HPDE6-E6E7 (cell line): ENCODE data around the gene ANO2.

Experiments
- DNase-seq: peaks from one replicate; pipeline ENCODE4 v3.0.0; 2011; ENCODE audit warnings: missing footprints; ENCODE audit errors: extremely low spot score

The ANO2 gene

DNA sequence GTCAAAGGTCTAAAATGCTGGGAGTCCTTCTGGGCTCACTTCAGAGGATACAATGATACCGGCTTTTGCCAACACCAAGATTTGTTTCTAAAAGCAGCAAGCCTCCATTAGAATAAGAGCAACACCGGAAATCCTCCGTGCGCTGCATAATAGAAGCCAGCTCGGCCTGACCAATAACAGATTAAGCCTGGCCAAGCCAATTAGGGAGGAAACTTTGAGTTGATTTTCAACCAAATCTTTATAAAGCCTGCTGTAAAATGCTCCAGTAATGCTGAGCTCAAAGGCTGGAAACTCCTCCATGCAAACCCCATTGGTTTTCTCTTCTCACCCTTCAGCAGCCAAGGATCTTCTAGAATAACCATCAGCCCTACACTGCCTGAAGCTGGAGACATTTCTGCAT is 363.0 kb downstream of the ANO2 start:
- no peak for DNase-seq

DNA sequence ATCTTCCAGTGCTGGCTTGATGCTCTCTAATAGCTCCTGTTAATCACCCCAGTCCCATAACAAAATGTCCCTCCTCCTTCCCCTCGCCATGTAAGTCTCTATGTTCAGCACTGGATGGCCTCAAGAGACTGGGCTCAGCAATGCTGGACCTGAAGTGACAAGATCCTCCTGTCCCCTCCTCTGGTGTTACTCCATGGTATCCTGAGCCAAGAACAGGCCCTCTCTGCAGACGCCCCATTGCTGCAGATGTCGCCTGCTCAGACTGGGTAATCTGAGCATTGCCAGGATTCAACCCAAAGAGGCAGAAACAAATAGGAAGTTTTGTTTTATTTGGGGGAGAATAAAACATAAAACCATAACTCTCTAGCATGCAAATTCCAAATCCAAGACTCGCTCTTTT is 363.4 kb downstream of the ANO2 start:
- DNase-seq = no peak

DNA sequence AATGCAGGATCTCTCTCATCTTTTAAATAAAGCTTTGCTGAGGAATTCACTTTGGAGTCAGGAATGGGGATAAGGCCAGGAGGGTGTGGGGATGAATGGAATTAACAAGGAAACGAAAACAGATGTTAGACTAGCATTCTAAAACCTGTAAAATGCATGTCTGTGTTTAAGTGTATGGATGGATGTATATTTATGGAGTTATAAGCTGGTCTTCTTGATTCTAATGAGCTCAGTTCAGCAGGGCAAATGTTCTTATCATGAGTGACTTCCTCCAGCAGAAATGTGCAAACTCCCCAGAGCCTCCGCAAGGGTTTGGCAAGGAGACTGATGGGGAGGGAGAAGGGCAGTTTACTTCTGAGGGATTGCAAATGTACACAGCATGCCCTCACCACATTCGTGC is 364.0 kb downstream of the ANO2 start:
- DNase-seq = no peak

DNA sequence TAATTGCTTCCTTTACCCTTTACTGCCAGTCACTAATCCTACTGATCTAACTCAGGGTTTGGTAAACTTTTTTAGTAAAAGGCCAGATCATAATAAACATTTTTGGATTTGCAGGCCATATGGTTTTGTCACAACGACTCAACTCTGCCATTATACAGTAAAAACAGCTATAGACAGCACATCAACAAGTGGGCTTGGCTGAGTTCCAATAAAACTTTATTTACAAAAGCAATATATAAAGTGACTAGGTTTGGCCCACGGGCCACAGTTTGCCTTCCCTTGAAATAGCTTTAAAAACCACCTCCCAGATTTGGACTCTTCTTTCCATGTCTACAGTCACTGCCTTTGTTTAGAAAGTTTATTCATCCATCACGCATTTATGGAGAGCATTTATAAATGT is 366.3 kb downstream of the ANO2 start:
- no peak for DNase-seq

DNA sequence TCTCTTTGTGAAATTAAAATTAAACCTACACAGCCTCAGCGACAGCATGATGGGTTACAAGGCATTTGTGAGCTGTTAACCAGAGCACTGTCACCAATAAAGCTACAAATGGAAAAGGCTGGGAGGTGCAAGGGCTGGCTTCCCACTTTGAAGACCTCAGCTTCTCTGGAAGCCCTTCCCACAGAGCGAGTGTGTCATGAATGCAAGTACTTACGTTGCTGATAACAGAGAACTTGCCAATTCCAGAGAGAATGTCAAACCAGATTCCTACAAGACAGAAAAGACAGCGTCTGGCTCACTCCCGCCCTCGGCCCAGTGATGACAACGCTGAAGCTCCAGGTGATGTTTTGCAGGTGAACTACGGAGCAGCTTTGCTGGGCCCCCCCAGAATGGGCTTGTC is 367.3 kb downstream of the ANO2 start:
- no peak for DNase-seq

DNA sequence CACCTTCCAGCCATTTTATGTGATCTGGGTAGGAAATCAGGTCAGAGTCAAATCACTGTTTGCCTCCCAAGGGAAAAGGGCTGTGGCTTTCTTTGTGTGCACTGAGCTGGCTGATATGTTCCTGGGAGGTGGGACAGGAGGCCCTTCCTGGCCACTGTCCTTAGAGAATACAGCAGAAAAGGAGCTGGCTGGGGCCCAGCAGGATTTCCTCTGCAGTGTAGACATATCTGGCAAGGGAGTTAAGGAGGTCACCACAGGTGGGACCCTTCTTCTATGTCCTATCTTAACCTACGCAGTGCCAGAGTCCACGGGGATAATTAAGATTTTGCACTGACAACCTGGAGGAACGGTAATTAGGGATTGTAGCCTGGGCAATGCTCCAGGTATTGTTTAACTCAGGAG is 367.8 kb downstream of the ANO2 start:
- DNase-seq = no peak

DNA sequence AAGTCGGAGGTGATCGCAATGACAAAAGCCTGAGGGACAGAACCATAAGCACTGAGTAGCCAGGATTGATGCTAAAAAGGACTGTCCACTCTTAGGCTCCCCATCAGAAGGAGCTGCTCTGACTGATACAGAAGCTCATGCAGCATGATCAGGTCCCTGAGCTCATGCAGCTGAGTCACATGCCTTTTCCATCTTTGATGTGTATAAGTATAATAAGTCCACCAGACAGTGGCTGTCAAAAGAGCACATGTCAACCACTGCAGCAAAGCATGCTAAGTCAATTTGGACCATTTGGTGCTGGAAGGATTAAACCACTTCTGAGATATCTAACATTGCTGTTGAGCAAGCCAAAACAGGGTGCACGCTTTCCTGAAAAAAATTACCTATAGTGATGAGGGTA is 369.1 kb downstream of the ANO2 start:
- no peak for DNase-seq

DNA sequence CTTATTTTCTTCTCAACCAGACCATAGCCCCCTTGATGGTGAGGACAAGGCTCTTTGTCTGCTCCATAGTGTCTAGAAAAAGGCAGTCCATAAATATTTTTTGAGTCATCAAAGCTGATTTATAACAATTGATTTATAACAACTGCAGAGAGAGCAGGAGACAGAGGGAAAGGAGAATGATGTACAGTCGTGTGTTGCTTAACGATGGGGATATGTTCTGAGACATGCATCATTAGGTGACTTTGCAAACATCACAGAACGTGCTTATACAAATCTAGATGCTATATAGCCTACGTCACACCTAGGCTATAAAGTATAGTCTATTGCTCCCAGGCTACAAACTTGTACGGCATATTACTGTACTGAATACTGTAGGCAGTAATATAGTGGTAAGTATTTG is 369.8 kb downstream of the ANO2 start:
- no peak for DNase-seq

DNA sequence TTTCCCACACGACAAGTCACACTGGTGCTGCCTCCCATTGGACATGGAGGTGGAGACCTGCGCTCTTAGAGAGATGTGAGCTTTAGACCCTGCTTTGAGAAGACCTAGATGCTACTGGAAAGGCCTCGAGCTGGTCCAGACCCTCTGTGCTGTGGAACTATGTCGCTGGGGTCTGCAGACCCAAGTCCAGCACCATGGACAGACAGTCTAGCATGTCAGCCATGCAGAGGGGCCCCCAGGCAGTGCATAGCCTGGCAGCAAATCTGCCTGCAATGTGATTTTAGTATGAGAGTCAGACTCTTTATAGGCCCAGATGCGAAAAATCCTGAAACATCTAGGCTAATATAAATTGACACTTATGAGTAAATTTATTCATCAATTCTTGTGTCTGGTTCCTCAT is 371.7 kb downstream of the ANO2 start:
- no peak for DNase-seq

DNA sequence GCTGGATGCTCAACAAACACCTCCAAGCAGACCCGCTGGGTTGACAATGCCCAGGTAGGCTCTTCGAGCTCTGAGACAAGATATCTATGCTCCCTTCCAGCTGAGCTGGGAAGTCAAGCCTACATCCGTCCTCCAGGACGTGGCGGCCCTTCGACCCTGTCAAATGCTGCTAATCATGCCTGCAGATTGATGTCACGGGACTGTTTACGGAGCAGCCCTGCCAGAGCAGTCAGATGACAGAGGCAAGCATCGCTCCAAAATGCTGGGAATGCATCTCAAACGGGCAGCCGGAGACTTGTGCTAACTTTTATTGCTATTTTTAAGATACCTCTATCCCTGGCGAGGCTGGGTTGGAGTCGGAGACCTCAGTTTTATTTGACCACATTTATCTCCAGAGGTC is 373.9 kb downstream of the ANO2 start:
- no peak for DNase-seq

DNA sequence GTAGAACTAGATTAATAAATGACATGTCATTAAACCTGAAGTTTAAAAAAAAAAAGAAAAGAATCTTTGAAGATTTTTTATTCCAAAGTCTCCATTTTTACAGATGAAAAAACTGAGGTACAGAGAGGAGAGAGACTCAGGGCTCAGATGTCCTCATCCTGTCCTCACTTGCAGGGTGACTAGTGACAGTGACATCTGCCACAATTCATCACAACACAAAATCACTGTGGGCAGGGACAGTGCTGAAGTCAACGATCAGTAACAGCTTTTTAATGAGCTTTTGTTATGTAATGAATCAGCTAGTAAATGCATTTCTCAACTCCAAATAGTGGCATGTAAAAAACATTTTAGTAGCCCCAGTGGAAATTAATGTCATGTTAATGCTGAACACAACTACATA is 374.6 kb downstream of the ANO2 start:
- no peak for DNase-seq

DNA sequence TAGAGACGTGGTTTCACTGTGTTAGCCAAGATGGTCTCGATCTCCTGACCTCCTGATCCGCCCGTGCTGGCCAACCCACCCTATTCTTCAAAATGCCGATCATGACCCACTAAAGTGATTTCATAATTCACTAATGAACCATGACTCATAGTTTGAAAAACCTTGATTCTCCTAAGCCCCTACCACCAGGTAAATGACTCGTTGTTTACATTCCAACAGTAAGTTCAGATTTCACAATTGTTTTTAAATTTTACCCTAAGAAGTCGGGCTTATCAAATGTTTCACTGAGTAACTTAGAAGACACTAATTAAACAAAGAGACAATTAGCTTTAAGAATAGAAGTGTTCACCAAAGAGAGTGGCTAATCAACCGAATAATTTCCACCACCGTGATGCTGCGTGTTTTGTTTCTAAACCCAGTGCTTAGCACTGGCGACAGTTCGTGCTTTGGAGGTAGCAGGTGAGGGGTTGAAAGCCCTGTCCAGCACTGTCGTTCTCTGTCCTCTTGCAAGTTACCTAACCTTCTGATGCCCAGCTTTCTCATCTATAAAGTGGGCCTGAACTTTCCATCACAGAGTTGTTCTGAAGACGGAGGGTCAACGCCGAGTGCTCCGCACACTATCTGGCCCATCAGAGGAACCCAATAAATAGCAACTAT is 376.6 kb downstream of the ANO2 start:
- no peak for DNase-seq

DNA sequence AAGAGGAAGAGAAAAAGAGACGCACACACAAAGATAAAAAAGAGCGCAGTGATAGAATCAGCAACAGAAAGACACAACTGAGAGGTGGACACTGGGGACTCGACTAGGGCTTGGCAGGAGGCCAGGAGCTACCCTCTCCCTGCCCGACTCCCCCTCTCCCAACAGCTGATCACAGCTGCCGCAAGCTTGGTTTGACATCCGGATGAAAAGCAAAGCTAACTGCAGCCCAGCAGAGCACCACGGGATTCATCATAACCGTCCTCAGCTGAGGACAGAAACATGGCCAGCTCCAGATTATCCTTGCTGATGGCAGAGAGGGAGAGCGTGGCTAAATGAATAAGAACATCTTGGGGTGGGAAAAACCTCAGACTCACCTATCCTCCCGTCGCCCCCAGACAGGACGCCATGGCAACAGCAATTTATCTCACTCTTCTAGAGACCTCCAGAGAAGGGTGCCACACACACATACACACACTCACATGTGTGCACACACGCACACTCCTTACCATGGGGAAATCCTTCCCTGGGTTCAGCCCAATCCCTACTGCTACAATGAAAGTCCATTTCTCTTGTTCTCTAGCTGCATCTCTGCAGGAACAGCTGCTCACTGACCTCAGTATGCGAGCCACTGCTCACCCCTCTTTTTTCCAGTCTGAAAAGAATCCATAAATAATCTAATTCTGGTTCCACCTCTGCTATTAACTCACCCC is 377.9 kb downstream of the ANO2 start:
- DNase-seq = no peak

DNA sequence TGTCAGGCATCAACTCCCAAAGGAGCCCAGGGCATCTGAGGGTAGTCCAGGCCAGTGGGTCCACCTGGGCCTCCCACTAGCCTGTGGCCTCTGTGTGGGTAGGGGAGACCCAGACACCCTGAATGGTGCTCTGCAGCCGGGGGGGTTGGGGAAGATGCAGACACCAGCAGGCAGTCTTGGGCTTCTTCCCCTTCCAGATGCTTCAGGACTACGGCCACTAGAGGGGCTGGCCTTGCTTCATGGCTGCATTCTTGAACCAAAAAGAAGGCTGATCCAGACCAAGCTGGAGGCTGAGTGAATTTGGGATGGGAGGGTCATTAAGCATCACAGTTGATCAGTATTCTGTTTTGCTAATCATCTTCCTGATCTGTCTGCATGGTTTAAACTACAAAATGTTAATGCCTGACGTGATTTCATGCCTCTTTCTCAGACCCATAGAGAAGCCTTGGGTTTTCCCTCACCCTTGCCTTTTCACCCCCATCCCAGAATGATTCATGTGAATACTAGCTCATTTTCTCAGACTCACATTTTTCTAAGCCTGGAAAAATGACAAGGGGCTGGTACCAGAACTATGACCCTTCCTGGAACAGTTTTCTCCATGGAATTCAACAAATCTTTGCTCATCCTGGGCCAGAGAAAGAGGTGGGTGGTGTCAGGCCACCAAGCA is 379.0 kb downstream of the ANO2 start:
- no peak for DNase-seq

DNA sequence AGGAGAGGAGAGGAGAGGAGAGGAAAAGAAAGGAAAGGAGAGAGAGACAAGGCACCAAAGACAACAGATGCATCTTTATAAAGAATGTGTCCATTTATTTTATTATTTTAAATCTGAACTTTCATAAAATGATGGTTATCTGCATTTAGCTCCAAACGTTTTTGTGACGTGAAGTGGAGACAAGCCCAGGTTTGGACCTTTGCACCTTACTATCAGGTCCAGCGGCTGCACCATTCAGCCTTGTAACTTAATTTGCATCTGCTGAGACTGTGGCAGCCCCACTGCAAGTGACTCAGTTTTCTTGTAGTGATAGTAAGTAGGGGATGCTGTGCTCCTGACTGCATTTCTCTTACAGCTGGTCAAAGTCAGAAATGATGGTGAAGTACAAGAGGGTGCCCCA is 382.5 kb downstream of the ANO2 start:
- DNase-seq = no peak

DNA sequence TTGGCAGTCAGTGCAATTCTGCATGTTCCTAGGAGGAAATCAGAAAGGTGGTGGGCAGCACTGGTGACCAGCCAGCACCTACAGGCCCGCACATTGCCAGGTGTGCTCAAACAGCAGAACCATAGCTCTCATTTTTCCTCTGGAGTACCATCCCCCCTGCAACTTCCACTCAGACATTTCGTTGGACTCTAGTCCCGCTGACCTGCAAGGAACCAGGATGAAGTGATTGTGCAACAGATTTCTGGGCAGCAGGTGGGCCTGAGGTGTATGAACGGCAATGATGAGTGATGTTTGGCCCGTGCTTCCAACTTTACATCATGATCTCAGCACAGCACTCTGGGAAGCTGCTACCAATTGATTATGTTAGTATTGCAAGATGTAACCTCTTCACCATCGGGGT is 383.2 kb downstream of the ANO2 start:
- no peak for DNase-seq

DNA sequence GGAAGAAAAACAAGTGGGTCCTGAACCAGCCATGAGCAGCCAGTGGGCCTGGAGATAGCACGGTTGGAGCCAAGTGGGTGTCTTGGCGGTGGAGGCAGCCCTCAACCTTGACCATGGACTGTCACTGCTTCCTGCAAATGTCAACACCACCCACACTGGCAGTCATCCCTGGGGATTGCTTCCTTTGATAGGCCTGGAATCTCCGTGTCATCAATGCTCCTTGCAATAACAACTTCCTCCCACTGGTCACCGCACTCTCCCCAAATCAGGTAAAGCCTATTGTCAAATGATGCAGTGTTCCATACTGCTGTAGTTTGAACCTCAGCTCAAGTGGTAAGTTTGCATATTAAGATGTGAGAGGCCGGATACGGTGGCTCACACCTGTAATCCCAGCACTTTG is 384.0 kb downstream of the ANO2 start:
- no peak for DNase-seq

DNA sequence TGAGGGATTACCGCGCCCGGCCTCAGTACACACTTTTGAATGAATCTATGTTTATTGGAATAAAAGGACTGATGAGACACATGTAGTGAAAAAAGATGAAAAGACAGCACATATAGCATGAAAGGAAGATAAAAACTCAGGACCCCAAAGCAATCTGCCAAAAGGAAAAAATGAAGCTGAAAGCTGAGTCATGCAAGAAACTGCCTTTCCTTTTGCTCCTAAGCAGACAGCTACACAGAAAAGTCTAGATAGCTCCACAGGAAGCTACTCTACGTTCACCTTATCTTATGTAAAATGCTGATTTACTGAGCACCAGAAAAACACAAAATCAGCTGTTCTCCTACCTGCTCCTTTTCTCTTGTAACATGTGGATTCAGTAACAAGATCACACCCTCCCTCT is 384.8 kb downstream of the ANO2 start:
- no peak for DNase-seq

DNA sequence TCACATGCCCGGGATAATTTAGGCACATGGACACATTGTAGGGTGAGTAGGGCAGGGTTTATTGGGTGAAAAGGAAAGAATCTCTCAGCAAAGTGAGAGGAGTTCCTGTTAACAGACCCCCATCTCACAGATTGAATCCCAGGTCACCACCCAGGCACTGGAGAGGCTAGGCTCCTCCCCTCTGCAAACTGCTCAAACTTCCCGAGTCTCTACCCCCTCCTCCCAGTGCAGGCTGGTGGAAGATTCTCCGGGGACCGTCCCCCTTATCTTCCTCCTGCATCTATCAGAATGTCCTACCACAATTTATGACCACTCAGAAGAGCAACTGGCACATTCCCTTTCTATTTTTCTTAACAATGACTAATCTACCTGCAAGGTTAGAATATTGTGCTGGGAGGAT is 387.2 kb downstream of the ANO2 start:
- DNase-seq = no peak

DNA sequence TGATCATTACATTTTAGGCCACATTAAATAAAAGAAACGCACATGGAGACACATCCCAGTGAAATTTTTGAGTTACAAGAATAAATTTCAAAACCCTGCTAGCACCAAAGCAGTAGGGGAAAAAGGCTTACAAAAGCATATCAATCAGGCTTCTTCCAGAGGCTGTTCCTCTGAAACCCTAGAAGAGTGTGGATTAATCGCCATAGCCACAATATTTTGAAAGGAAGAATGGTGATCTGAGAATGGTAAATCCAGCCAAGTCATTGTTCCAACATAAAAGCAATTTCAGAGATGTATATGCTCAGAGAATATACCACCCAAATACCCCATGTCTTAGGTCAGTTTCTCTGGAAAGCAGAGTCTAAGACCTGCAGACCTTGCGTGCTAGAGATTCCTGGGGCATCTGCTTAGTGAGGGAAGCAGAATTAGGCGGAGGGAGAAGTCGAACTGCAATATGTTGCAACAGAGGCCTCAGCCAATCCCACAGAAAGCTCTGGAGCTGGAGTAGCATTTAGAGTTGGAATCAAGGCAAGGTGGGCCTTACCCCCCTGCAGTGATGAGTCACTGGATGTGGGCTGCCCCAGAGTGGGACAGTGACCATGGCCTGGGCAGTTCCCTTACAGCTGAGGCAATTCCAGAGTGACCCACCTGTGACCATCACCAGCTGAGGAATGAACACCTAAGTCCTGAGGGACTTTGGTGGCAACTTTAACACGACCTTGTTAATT is 387.9 kb downstream of the ANO2 start:
- DNase-seq = no peak

DNA sequence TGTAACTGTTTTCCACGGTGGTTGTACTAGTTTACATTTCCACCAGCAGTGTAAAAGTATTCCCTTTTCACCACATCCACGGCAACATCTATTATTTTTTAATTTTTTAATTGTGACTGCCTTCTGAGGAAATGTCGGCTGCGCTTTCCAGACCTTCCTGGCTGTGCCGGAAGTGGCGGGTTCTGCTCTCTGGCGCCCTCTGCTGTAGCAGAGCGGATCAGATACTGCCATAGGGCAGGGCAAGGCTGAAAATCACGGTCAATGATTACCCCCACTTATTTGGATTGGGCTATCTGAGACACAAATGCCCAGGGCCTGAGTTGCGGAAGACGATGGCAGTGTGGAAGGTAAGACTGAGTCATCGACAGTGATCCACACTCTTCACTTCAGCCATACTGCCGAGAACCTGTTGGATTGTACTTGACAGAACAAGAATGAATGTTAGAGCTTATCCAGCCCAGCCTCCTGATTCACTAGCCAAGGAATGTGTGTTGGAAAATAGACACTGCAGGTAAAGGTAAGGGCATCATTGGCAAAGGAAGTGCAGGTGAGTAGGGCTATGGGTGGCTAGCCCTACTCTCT is 388.9 kb downstream of the ANO2 start:
- no peak for DNase-seq

DNA sequence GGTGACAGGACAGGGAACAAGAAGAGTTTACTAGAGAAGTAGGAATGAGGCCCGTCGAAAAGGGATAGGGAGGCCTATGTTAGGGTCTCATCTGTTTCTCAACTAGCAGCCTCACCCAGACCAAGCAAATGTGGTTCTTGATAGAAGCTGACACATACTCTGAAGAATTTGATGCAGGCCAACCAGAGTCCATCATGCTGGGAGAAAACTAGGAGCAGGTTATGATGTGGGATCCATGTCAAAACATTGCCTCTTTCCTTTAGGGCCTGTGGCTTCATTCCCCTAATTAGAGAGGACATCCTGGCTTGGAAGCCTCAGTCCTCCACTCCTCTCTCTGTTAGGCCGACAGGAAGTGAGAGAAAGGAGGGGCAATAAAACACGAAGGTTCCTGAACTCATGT is 390.3 kb downstream of the ANO2 start:
- DNase-seq = no peak
